ENCODE measurements around the gene VAV2.

VAV2 gene

GRCh38 chr9:133794016-133794760 lies 197.9 kb downstream of the VAV2 start:
- no peak for DNase-seq (ENCODE audit: low read depth)

GRCh38 chr9:133793471-133793870 lies 198.7 kb downstream of the VAV2 start:
- DNase-seq (ENCODE audit: low read depth) = no peak

- peak; percentile 76 for DNase-seq (ENCODE audit: low read depth)
Measured at GRCh38 chr9:133792721-133793470, 199.2 kb downstream of the VAV2 start.

- no peak for DNase-seq (ENCODE audit: low read depth)
Measured at GRCh38 chr9:133791735-133792649, 200.1 kb downstream of the VAV2 start.

GRCh38 chr9:133791069-133791468 lies 201.1 kb downstream of the VAV2 start:
- no peak for DNase-seq (ENCODE audit: low read depth)

- no peak for DNase-seq (ENCODE audit: low read depth)
Measured at GRCh38 chr9:133789778-133790177, 202.3 kb downstream of the VAV2 start.

GRCh38 chr9:133788819-133789717 lies 203.1 kb downstream of the VAV2 start:
- no peak for DNase-seq (ENCODE audit: low read depth)

- no peak for DNase-seq (ENCODE audit: low read depth)
Measured at GRCh38 chr9:133788045-133788818, 203.9 kb downstream of the VAV2 start.

GRCh38 chr9:133787754-133788025 lies 204.4 kb downstream of the VAV2 start:
- DNase-seq (ENCODE audit: low read depth) = peak; percentile 30

GRCh38 chr9:133786907-133787753 lies 205.0 kb downstream of the VAV2 start:
- DNase-seq (ENCODE audit: low read depth) = no peak

GRCh38 chr9:133786371-133786753 lies 205.8 kb downstream of the VAV2 start:
- no peak for DNase-seq (ENCODE audit: low read depth)

- no peak for DNase-seq (ENCODE audit: low read depth)
Measured at GRCh38 chr9:133785753-133786370, 206.3 kb downstream of the VAV2 start.

- no peak for DNase-seq (ENCODE audit: low read depth)
Measured at GRCh38 chr9:133784731-133785561, 207.2 kb downstream of the VAV2 start.

GRCh38 chr9:133783331-133783731 lies 208.8 kb downstream of the VAV2 start:
- no peak for DNase-seq (ENCODE audit: low read depth)

GRCh38 chr9:133782157-133783130 lies 209.7 kb downstream of the VAV2 start:
- peak; percentile 71 for DNase-seq (ENCODE audit: low read depth)

- DNase-seq (ENCODE audit: low read depth) = no peak
Measured at GRCh38 chr9:133781828-133782135, 210.3 kb downstream of the VAV2 start.

Measured in EH (cell line).